ENCODE results near the gene C4B.
"Not testable (repeated sequence)": the region's sequence is repeated elsewhere in the genome, so short reads cannot be mapped to it uniquely, and the experiment has no call there.

DNA sequence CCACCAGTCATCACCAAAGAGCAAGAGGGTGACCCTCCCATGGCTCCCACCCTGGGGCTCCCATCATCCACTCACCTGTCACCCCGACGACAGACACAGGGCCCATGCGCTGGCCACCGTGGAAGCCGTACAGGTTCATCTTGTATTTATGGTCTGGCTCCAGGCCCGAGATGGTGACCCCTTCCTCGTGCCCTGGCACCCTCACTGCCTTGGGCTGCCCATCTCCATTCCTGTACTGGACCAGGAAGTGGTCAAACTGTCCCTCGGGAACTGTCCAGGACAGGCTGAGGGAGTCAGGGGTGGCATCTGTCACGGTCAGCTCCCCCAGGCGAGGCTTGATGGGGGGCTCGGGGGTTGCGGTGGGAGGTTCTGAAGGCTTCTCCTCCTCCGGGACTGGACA lies 53.7 kb downstream of the C4B start:
- not testable (repeated sequence) for TF ChIP-seq POLR2AphosphoS5 (IDR thresholded peaks at IDR 0.05; ENCODE audit: low read depth, low read length); POLR2A (IDR thresholded peaks at IDR 0.05; ENCODE audit: low read depth, low read length); TAF1 (IDR thresholded peaks at IDR 0.05; ENCODE audit: low read depth, low read length); SPI1 (IDR thresholded peaks at IDR 0.05; ENCODE audit: low read depth, low read length); POU2F2 (IDR thresholded peaks at IDR 0.05; ENCODE audit: low read depth, low read length); PAX5 (IDR thresholded peaks at IDR 0.05; ENCODE audit: insufficient read depth, low read length, severe bottlenecking)
